Upper lobe of left lung (tissue), 6 donors: ENCODE data around the gene PIK3C2B. TPM values are rescaled to one million over a fixed set of nuclear protein-coding genes. Genes with fewer than 3 reads are reported as not detected.
A peak's percentile ranks its signal among the peaks of the same experiment; 100 is the strongest.

ENCODE experiments used
- ATAC-seq, 2 donors: fragments of 200-7000 bp; cut with Tn5 transposase; one replicate each; pipeline ENCODE4 v1.9.1; 2022; ENCODE audit warnings: mild to moderate bottlenecking in 2 of 2, moderate library complexity in 2 of 2; ENCODE audit not compliant: low FRiP score in 2 of 2
- DNase-seq, 2 donors: peaks; one replicate each; pipeline ENCODE4 v3.0.0-alpha.2; 2019 to 2020
- H3K27ac ChIP-seq, 4 donors: fragments of 200-600 bp; sonication (generic); one replicate each; pipeline ENCODE4 v1.5.1; 2016 to 2019
- H3K27me3 ChIP-seq, 4 donors: fragments of 200-600 bp; sonication (generic); one replicate each; pipeline ENCODE4 v1.5.1; 2017 to 2019
- H3K36me3 ChIP-seq, 4 donors: fragments of 200-600 bp; sonication (generic); one replicate each; pipeline ENCODE4 v1.5.1; 2016 to 2019
- H3K4me1 ChIP-seq, 4 donors: fragments of 200-600 bp; sonication (generic); one replicate each; pipeline ENCODE4 v1.5.1; 2018 to 2019
- H3K4me3 ChIP-seq, 4 donors: fragments of 200-600 bp; sonication (generic); one replicate each; pipeline ENCODE4 v1.5.1; 2017 to 2019; ENCODE audit warnings: mild to moderate bottlenecking in 2 of 4, moderate library complexity in 1 of 4
- H3K9me3 ChIP-seq, 4 donors: fragments of 200-600 bp; sonication (generic); one replicate each; pipeline ENCODE4 v1.5.1; 2018 to 2019
- CTCF ChIP-seq, 6 experiments: fragments of 450-650 bp in 4 of 6; fragments of 200-600 bp in 2 of 6; sonication (generic) in 2 of 6; IDR thresholded peaks; one replicate each; pipeline ENCODE4 v1.5.1; 2016 to 2019; ENCODE audit warnings: antibody characterized with exemption in 6 of 6
- EP300 ChIP-seq, 4 donors: sonication (generic); formaldehyde crosslinking; IDR thresholded peaks; one replicate each; pipeline ENCODE4 v1.5.1; 2017; ENCODE audit warnings: antibody characterized with exemption in 4 of 4, control low read depth in 2 of 4
- POLR2A ChIP-seq, 4 donors: fragments of 450-650 bp; IDR thresholded peaks; one replicate each; pipeline ENCODE4 v1.5.1; 2016 to 2017; ENCODE audit warnings: antibody characterized with exemption in 4 of 4, mild to moderate bottlenecking in 2 of 4
- POLR2AphosphoS5 ChIP-seq, 2 donors: sonication (generic); formaldehyde crosslinking; IDR thresholded peaks; one replicate each; pipeline ENCODE4 v1.5.1; 2017; ENCODE audit warnings: antibody characterized with exemption in 2 of 2
- WGBS, 2 donors: methylation state at CpG; one replicate each; pipeline ENCODE4 v1.1.5; 2017 to 2018; 5-methylcytosine and 5-hydroxymethylcytosine counted together
- total RNA-seq, 6 donors: library from RNA; depleted of rRNA in 4 of 6; stranded (reverse); fragments of >200 nt in 4 of 6; gene quantifications; one replicate each; pipeline versions ENCODE4 v1.1.0 to v1.2.1, GENCODE V29; 2016 to 2021
- donor health status: DM: no; HTN: no; CAD: no; lungs with moderate emphysema.
- donor health status: DM: no; HTN: yes; CAD: no; lungs with severe emphysema.

PIK3C2B gene
- total RNA-seq, 6 donors from 2014 or later: 14.1 to 84.9 (median 39.9) TPM

GRCh38 chr1:204495078-204495753 lies 611 bp upstream of the PIK3C2B start:
- TF ChIP-seq CTCF (IDR thresholded peaks at IDR 0.05): no peak
- H3K9me3 ChIP-seq: no peaks in the 10 kb centered on the region
- no peaks in the 10 kb centered on the region for H3K36me3 ChIP-seq
- DNase-seq (no peak), ATAC-seq (no peak)
- peaks cover 20 to 42% (median 30%) of the 10 kb centered on the region in 4 donors for H3K4me1 ChIP-seq
- H3K27ac ChIP-seq: peak overlapping the region; percentile 86 to 95 (median 89)
- H3K4me3 ChIP-seq: peak overlapping the region; percentile 48 to 96 (median 82)
- 4 to 5% methylated on average over 17 of the region's 17 CpGs for WGBS, 2 donors
- no peaks in the 10 kb centered on the region for H3K27me3 ChIP-seq

GRCh38 chr1:204493984-204494280 lies 673 bp downstream of the PIK3C2B start:
- Histone ChIP-seq H3K36me3 (no peaks in the 10 kb centered on the region), H3K27me3 (no peaks in the 10 kb centered on the region), H3K27ac (peak overlapping the region; percentile 86 to 95 (median 89)), H3K4me3 (peak overlapping the region; percentile 36 to 96 (median 82)), H3K4me1 (peaks cover 22 to 42% (median 32%) of the 10 kb centered on the region in 4 donors), H3K9me3 (no peaks in the 10 kb centered on the region)
- peak; percentile 72 to 90 for ATAC-seq
- peak in 1 of 4 donors; percentile 22 for TF ChIP-seq POLR2A (IDR thresholded peaks at IDR 0.05)
- no peak for TF ChIP-seq CTCF (IDR thresholded peaks at IDR 0.05)
- 1% methylated on average over 13 of the region's 14 CpGs; no CpG with 5 or more reads in 1 of the 2 donors for WGBS, 2 donors
- peak in 1 of 2 donors; percentile 89 for DNase-seq

- H3K4me1 ChIP-seq: peaks cover 22 to 42% (median 32%) of the 10 kb centered on the region in 4 donors
- H3K36me3 ChIP-seq: no peaks in the 10 kb centered on the region
- no peaks in the 10 kb centered on the region for H3K9me3 ChIP-seq
- WGBS, 2 donors: 6 to 12% methylated on average over 11 to 15 of the region's 15 CpGs
- no peaks in the 10 kb centered on the region for H3K27me3 ChIP-seq
- peak overlapping the region; percentile 86 to 95 (median 89) for H3K27ac ChIP-seq
- peak in 1 of 2 donors; percentile 79 for DNase-seq
- peak overlapping the region; percentile 36 to 96 (median 82) for H3K4me3 ChIP-seq
- no peak for TF ChIP-seq EP300 (IDR thresholded peaks at IDR 0.05)
- no peak for TF ChIP-seq POLR2A (IDR thresholded peaks at IDR 0.05)
- TF ChIP-seq POLR2AphosphoS5 (IDR thresholded peaks at IDR 0.05): peak in 1 of 2 donors; percentile 21
- TF ChIP-seq CTCF (IDR thresholded peaks at IDR 0.05): no peak
- ATAC-seq: peak; percentile 74 to 89
Observed at GRCh38 chr1:204493145-204493983, 1.2 kb downstream of the PIK3C2B start.

- Histone ChIP-seq H3K36me3 (no peaks in the 10 kb centered on the region), H3K27ac (peak overlapping the region; percentile 86 to 95 (median 89)), H3K4me1 (peaks cover 22 to 42% (median 32%) of the 10 kb centered on the region in 4 donors), H3K27me3 (no peaks in the 10 kb centered on the region), H3K9me3 (no peaks in the 10 kb centered on the region), H3K4me3 (peak overlapping the region in 1 of 4 donors; percentile 75)
- TF ChIP-seq EP300 (IDR thresholded peaks at IDR 0.05) (no peak), POLR2AphosphoS5 (IDR thresholded peaks at IDR 0.05) (no peak), POLR2A (IDR thresholded peaks at IDR 0.05) (no peak), CTCF (IDR thresholded peaks at IDR 0.05) (no peak)
- DNase-seq (no peak), ATAC-seq (no peak)
Observed at GRCh38 chr1:204491655-204492054, 3.0 kb downstream of the PIK3C2B start.
